ENCODE measurements around the gene MSRB1.

- TF ChIP-seq EZH2 (IDR thresholded peaks at IDR 0.05; ENCODE audit: insufficient read depth, poor library complexity, severe bottlenecking), result no peak
- TF ChIP-seq EZH2phosphoT487 (IDR thresholded peaks at IDR 0.05; ENCODE audit: insufficient read depth, low read depth), result no peak
Measured at GRCh38 chr16:1974157-1975070, 31.4 kb upstream of the MSRB1 start.
